Transverse colon (tissue), 4 donors: ENCODE results near the gene TM2D1.

Source experiments
- EP300 ChIP-seq: sonication (generic); formaldehyde crosslinking; IDR thresholded peaks from one replicate; pipeline ENCODE4 v1.6.1; 2017; ENCODE audit warnings: antibody characterized with exemption, low read depth
- POLR2A ChIP-seq: fragments of 450-650 bp; IDR thresholded peaks from one replicate; pipeline ENCODE4 v1.6.1; 2016; ENCODE audit warnings: antibody characterized with exemption, mild to moderate bottlenecking, moderate library complexity
- POLR2AphosphoS5 ChIP-seq, 3 donors: sonication (generic); formaldehyde crosslinking; IDR thresholded peaks; one replicate each; pipeline ENCODE4 v1.6.1; 2016; ENCODE audit warnings: antibody characterized with exemption in 3 of 3
- TF ChIP-seq, protein P1 (sequence below), 5 experiments: fragments of 200-600 bp in 3 of 5; fragments of 450-650 bp in 2 of 5; sonication (generic) in 3 of 5; IDR thresholded peaks; 1 replicate in 2 of 5; 2 replicates in 3 of 5; pipeline ENCODE4 v1.5.1; 2016 to 2017; ENCODE audit warnings: antibody characterized with exemption in 5 of 5, inconsistent platforms in 3 of 5, mild to moderate bottlenecking in 2 of 5, moderate library complexity in 1 of 5

DNA sequence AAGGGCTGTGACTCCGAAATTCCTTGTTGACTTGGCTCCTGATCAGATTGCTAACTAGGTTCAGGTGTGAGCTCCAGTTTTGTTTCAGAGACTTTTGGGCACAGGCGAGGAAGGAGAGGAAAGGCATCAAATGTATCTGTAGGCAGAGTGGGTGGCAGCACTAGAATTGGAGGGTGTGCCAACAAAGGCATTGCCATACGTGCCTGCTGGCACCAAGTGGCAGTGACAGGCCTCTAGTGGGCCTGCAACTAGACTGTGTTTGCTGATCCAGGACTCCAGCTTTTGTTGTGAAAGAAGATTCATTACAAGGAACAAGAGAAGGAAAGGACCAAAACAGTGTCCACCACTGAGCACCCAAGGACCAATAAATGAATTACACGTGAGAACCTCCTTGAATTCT lies 79.5 kb downstream of the TM2D1 start:
- TF ChIP-seq POLR2A (no peak), EP300 (no peak), POLR2AphosphoS5 (IDR thresholded peaks at IDR 0.05) (no peak)
- TF ChIP-seq, protein P1, sequence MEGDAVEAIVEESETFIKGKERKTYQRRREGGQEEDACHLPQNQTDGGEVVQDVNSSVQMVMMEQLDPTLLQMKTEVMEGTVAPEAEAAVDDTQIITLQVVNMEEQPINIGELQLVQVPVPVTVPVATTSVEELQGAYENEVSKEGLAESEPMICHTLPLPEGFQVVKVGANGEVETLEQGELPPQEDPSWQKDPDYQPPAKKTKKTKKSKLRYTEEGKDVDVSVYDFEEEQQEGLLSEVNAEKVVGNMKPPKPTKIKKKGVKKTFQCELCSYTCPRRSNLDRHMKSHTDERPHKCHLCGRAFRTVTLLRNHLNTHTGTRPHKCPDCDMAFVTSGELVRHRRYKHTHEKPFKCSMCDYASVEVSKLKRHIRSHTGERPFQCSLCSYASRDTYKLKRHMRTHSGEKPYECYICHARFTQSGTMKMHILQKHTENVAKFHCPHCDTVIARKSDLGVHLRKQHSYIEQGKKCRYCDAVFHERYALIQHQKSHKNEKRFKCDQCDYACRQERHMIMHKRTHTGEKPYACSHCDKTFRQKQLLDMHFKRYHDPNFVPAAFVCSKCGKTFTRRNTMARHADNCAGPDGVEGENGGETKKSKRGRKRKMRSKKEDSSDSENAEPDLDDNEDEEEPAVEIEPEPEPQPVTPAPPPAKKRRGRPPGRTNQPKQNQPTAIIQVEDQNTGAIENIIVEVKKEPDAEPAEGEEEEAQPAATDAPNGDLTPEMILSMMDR (IDR thresholded peaks at IDR 0.05), result no peak
